DMS53 treated with DMSO at 0.1 percent for 48 hours (cell line): Measurements from ENCODE around the gene ARID3A.

Experiments
- DNase-seq: peaks from one replicate; lab custom pipeline; 2025; ENCODE audit not compliant: unreplicated experiment; lab: John Stamatoyannopoulos, UW

ARID3A gene

GRCh38 chr19:960601-960938, 34.7 kb downstream of the ARID3A start:
- DNase-seq = no peak

- no peak for DNase-seq
Observed at GRCh38 chr19:961866-962620, 36.2 kb downstream of the ARID3A start.

GRCh38 chr19:962683-963400, 37.0 kb downstream of the ARID3A start:
- DNase-seq = no peak

- no peak for DNase-seq
Observed at GRCh38 chr19:963486-963951, 37.7 kb downstream of the ARID3A start.

GRCh38 chr19:964116-964520, 38.3 kb downstream of the ARID3A start:
- DNase-seq = no peak

GRCh38 chr19:964761-965694, 39.2 kb downstream of the ARID3A start:
- no peak for DNase-seq

- DNase-seq = no peak
Observed at GRCh38 chr19:966485-967088, 40.8 kb downstream of the ARID3A start.

- DNase-seq = no peak
Observed at GRCh38 chr19:970695-971094, 44.9 kb downstream of the ARID3A start.

- DNase-seq = no peak
Observed at GRCh38 chr19:971795-972194, 46.0 kb downstream of the ARID3A start.

GRCh38 chr19:972281-972680, 46.4 kb downstream of the ARID3A start:
- DNase-seq = no peak

GRCh38 chr19:973726-974563, 48.1 kb downstream of the ARID3A start:
- DNase-seq = no peak

GRCh38 chr19:974564-975257, 48.9 kb downstream of the ARID3A start:
- no peak for DNase-seq

GRCh38 chr19:976476-976875, 50.6 kb downstream of the ARID3A start:
- DNase-seq = no peak

GRCh38 chr19:977058-977464, 51.2 kb downstream of the ARID3A start:
- no peak for DNase-seq

- DNase-seq = no peak
Observed at GRCh38 chr19:979318-979741, 53.5 kb downstream of the ARID3A start.

GRCh38 chr19:980133-980998, 54.5 kb downstream of the ARID3A start:
- no peak for DNase-seq

- DNase-seq = no peak
Observed at GRCh38 chr19:982567-983170, 56.8 kb downstream of the ARID3A start.
